ENCODE data around the gene MRE11.

DNA sequence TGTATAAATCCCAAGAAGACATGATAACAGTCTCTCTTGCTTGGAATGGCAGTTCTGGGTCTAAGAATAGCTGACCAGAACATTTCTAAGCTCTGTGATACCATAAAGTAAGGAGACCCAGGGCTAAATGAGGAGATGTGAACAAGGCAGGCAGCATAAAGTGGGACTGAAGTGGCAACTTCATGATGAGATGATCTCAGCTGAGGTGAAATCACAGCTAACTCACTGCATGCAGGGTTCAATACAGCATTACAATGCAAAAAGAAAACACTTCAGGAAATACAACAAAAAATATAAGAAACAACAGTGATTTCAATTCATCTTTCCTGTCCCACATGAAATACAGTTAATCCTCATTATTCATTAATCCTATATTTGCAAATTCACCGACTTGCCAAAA lies 44.6 kb downstream of the MRE11 start:
- no peak for TF ChIP-seq POLR2A (IDR thresholded peaks at IDR 0.05)
- TF ChIP-seq, protein P1, sequence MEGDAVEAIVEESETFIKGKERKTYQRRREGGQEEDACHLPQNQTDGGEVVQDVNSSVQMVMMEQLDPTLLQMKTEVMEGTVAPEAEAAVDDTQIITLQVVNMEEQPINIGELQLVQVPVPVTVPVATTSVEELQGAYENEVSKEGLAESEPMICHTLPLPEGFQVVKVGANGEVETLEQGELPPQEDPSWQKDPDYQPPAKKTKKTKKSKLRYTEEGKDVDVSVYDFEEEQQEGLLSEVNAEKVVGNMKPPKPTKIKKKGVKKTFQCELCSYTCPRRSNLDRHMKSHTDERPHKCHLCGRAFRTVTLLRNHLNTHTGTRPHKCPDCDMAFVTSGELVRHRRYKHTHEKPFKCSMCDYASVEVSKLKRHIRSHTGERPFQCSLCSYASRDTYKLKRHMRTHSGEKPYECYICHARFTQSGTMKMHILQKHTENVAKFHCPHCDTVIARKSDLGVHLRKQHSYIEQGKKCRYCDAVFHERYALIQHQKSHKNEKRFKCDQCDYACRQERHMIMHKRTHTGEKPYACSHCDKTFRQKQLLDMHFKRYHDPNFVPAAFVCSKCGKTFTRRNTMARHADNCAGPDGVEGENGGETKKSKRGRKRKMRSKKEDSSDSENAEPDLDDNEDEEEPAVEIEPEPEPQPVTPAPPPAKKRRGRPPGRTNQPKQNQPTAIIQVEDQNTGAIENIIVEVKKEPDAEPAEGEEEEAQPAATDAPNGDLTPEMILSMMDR (IDR thresholded peaks at IDR 0.05), result no peak
